ENCODE data around the gene DPCD.
"Not testable (repeated sequence)": the region's sequence is repeated elsewhere in the genome, so short reads cannot be mapped to it uniquely, and the experiment has no call there.

The DPCD gene

GRCh38 chr10:101618871-101619270, 30.8 kb downstream of the DPCD start:
- no peak for DNase-seq (ENCODE audit: low read depth in 2 of 2)

DNA sequence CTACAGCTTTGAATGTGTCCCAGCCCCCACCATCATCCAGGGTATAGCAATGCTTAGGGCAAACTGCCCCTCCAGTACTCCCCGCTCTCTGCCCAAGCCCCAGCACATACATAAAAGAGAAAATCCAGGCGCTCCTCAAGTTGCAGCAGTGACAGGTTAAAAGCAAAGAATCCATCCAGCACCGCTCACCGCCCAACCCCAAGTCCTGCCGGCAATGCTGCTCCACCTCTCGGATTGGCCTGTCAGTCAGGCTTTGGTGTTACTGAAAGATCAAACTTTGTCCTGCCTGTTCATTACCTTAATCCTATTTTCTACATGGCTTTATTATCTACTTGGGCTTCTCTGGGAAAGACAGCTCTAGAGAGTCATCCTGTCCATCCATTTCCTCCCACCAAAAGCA, 31.9 kb downstream of the DPCD start:
- DNase-seq (ENCODE audit: low read depth in 2 of 2), result no peak

DNA sequence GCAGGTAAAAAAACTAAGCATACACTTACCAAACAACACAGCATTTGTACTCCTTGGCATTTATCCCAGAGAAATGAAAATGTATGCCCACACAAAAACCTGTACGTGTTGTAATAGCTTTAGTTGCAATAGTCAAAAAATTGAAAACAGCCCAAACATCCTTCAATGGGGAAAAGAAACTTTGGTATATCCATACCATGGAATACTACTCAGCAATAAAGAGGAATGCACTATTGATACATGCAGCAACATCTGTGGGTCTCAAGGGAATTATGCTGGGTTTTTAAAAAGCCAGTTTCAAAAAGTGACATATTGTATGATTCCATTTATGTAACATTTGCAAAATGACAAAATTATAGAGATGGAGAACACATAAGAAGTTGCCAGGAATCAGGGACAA, 35.4 kb downstream of the DPCD start:
- DNase-seq (ENCODE audit: low read depth in 2 of 2), result no peak

DNA sequence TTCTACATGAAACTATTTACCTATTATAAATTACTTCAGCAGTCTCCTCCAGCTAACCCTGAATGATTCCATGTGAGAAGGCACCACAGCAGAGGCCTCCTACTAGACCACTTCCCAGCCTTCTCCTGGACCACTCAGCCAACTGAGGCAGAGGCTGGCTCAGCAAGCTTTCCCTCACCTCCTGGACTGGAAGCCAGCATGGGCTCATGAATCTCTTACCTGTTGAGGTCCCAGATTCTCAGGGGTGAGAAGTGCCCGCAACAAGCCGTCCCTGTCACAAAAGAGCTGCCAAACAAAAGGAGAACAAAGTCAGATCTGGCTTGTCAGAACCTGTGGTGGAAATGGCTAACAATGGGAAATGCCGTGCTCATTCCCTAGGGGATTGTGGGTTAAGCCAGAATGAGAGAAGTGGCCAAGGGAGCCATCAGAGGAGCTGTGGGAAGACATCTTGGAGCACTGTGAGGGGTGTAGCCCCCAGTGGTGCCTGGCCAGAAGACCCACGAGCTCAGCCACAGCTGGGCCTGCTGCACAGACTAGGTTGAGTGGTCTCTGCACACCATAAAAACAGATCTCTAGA, 36.5 kb downstream of the DPCD start:
- DNase-seq (ENCODE audit: low read depth in 2 of 2), result no peak

GRCh38 chr10:101625821-101626412, 37.8 kb downstream of the DPCD start:
- DNase-seq (ENCODE audit: low read depth in 2 of 2), result no peak

DNA sequence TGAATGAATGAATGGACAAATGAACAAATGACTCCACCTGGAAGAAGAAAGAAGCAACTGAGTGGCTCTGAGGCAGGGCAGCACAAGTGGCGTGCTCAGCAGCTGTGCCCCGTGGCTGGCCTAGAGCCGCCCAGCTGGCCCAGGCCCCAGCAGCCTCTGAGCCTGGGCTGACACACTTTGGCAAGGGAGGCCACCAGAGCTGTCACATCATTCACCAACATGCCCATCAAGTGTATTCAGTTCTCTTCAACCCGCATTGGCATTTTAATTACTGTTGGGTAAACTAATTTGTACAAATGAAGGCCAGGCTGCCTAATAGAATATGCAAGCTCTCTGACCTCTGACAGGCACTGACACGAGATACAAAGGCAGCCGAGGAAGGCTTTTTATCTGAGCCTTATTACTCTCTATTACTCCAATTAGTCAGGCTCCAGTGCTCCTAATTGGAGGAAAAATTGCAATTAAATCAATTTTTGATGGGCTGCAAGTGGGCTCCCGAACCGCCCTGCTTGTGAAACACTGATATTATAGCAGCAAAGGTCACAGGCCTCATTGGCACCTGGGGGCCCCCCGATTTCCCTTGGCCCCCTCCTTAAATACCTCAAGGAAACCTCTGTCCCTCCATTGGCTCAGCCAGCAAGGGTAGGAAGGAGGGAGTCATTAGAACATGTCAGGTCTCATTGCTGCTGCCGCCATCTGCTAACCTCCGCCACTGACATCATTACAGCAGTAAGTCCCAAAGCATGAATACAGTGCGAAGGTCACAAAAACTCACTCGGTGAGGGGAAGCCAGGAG, 41.9 kb downstream of the DPCD start:
- no peak for DNase-seq (ENCODE audit: low read depth in 2 of 2)

- no peak for DNase-seq (ENCODE audit: low read depth in 2 of 2)
Observed at GRCh38 chr10:101630633-101630920, 42.5 kb downstream of the DPCD start.

DNA sequence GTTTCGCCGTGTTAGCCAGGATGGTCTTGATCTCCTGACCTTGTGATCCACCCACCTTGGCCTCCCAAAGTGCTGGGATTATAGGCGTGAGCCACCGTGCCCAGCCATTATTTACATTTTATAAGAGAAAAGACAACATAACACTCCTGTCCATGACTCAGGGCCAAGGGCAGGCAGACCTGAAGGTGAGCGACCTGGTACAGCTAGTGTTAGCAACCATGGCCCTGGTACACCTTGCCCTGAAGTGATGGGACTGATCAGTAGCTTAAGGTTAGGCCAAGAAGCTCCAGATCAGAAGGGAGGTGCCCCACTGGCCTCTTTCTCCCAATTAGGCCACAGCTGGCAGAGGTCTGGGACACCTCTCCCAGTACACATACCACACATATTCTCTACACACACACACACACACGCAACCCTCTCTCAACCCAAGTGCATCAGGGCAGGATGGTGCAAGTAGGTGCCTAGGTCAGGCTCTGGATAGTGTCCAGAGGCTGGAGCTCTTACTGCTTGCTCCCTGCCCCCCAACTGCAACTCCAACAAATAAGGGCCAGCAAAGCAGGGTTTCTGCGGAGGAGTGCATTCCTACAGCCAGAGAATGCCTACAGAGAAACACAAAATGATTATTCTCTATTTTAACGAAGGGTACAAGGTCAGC, 43.8 kb downstream of the DPCD start:
- DNase-seq (ENCODE audit: low read depth in 2 of 2), result no peak

- not testable (repeated sequence) for DNase-seq (ENCODE audit: low read depth in 2 of 2)
Observed at GRCh38 chr10:101633510-101633909, 45.4 kb downstream of the DPCD start.

GRCh38 chr10:101639141-101639900, 51.2 kb downstream of the DPCD start:
- no peak for DNase-seq (ENCODE audit: low read depth in 2 of 2)

DNA sequence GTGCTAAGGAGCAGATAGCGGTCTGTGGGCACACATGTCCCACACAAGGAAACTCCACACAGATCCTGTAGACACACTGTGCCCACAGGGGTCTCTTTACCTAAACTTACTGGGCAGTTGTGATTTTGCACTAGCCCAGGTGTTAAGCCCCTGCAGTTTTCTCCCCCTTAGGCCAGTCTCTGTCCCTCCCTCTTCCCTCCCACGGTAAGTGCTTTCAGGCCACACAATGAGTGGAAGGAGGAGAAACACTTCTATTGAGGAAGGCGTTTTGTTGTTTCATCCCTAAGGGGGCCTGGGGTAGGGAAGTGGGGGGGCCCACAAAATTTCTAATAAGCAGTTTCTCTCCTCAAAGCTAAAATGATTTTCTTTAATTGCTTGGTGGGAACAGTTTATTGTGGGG, 55.4 kb downstream of the DPCD start:
- no peak for DNase-seq (ENCODE audit: low read depth in 2 of 2)

GRCh38 chr10:101644002-101644401, 55.9 kb downstream of the DPCD start:
- no peak for DNase-seq (ENCODE audit: low read depth in 2 of 2)

DNA sequence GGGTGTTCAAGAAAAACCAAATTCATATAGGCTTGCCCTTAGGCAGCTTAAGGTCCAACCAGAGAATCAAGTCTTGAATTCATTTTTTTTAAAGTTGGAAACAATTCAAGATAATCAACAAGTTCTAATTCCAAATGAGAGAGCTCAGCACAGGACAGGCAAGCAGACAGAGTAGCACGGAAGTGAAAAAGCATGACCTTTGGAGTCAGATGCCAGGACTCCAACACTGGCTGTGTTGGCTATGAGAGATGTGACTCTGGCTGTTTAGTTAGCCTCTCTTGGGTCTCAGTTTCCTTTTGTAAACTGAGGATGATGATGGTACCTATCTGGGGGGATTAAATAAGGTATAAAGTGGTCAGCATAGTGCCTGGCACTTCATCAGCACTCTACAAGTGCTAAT, 57.5 kb downstream of the DPCD start:
- no peak for DNase-seq (ENCODE audit: low read depth in 2 of 2)

DNA sequence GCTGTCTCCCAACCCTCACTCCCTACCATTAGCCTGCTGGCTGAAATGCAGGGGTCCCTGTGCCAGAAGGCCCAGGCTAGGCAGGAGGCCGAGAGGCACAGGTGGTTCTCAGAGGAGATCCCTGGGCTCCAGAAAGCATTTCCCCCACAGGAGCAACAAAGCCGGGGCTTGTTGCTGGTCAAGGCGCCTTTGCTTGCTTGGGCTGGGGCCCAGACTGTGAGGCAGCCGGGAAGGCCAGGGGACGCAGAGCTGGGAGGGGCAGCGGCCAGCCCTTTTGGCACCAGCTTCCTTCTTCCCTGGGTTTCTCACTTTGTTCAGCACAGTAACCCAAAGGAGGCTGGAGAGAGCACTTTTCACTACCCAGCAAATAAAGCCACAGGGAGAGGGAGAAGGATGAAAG, 58.2 kb downstream of the DPCD start:
- DNase-seq (ENCODE audit: low read depth in 2 of 2), result no peak

GRCh38 chr10:101647255-101647654, 59.1 kb downstream of the DPCD start:
- no peak for DNase-seq (ENCODE audit: low read depth in 2 of 2)

DNA sequence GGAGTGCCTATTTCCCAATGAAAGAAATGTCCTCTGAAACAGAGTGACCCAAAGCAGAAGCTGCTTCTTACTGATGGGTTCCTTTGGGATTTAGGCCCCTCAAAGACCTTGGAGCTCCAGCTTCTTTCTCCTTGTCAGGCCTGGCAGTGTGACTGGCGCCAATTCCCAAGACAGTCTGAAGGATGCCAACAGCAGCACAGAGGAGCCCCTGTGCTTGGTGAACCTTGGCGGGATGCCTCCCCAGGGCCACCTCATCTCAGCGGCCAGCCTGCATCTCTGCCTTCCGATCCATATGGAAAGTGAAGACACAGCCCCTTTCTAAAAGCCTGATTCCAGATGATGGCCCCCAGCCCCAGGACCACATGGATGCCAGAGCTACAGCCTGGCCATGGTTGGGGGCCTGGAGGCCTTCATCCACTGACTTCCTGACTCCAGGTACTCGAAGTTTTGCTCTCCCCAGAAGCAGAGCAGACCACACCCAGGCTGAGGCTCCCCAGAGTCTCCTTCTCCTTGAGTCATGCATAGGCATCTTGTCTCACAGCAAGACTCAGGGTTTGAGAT, 61.5 kb downstream of the DPCD start:
- DNase-seq (ENCODE audit: low read depth in 2 of 2), result no peak

DNA sequence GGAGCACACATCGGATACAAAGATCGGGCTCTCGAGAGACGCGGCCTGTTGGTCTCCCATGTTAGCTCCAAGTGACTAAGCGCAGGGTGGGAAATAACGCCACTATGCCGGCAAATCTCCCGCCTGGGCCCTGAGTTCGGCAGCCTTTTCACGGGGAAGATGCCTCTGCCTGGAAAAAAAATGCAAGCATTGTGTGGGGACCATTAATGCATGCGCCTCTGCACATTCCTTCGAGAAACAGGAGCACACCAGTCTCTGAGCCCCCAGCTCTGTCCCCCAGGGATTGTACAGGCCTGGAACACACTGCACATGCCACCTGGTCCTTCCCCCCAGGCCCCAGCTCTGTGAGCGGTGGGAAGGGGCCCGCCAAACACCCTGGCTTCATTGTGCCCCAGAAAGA, 62.7 kb downstream of the DPCD start:
- DNase-seq (ENCODE audit: low read depth in 2 of 2), result no peak

- DNase-seq (ENCODE audit: low read depth in 2 of 2), result no peak
Observed at GRCh38 chr10:101651336-101651735, 63.2 kb downstream of the DPCD start.

DNA sequence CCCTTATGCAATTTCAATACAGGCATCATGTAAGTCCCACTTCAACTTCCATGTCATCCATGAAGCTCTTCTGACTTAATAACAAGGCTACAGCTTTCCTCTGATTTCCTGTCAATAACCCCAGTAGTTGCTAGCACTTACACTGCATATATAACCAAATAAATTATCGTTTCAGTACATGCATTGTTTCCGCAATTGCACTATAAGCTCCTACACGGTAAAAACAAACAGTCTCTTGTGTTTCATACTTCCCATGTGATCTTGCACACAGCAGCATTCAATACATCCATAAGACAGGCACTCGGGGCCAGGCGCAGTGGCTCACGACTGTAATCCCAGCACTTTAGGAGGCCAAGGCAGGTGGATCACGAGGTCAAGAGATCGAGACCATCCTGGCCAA, 65.4 kb downstream of the DPCD start:
- DNase-seq (ENCODE audit: low read depth in 2 of 2), result no peak

DNA sequence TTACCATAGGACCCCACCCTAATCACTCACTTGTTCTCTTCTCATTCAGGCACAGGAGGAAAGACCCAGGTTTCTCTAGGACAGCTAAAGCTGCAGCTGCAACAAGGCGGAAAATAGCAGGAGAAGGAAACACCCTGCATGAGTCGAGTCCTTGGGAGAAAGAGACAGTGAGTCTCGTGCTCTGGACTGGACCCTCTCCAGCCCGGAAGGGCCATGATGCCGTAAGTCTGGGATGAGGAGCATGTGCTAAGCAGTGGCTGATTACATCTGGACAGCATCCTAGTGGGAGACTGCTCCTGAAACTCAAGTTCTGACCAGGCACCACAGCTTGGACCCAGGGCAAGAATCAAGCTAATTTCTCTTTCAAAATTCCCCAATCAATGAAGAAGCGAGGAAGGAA, 67.4 kb downstream of the DPCD start:
- DNase-seq (ENCODE audit: low read depth in 2 of 2), result no peak

GRCh38 chr10:101656890-101657289, 68.8 kb downstream of the DPCD start:
- no peak for DNase-seq (ENCODE audit: low read depth in 2 of 2)

DNA sequence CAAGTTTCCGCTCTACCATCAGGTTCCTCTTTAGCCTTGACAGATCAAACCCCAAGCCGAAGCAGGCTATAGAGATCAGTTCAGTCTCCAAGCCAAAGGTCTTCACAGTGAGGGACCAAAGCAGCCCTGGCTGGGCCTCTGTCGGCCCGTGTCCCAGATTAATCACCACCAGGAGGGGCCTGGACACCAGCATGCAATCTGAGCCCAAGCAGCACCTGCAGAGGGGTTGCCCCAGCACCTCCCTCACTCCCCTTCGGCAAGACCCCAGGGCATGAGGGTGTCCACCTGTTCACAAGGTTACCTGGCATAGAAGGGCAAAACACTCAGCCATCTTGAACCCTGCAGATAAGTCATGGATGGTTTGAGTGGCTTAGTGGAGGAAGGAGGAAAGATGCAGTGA, 70.9 kb downstream of the DPCD start:
- DNase-seq (ENCODE audit: low read depth in 2 of 2), result no peak
